ENCODE results near the gene ATAD3B. TPM values are rescaled to one million over a fixed set of nuclear protein-coding genes. Genes with fewer than 3 reads are reported as not detected.
"Not testable (repeated sequence)": the region's sequence is repeated elsewhere in the genome, so short reads cannot be mapped to it uniquely, and the experiment has no call there.

Gene ATAD3B
- total RNA-seq, 1 donor from 2014 or later, result 44.3 TPM

GRCh38 chr1:1455366-1455884 is 16.1 kb upstream of the ATAD3B start:
- no peak for DNase-seq (ENCODE audit: extremely low spot score, unreplicated experiment)

GRCh38 chr1:1455934-1456333 is 15.6 kb upstream of the ATAD3B start:
- H3K4me1 Mint-ChIP-seq (ENCODE audit: unreplicated experiment); DNase-seq (ENCODE audit: extremely low spot score, unreplicated experiment); H3K36me3 Mint-ChIP-seq; H3K27me3 Mint-ChIP-seq; H3K9me3 Mint-ChIP-seq; H3K4me3 Mint-ChIP-seq; H3K27ac Mint-ChIP-seq: not testable (repeated sequence)

More at GRCh38 chr1:1455366-1455884, 16.1 kb upstream of the ATAD3B start:
- TF ChIP-seq, protein P1, sequence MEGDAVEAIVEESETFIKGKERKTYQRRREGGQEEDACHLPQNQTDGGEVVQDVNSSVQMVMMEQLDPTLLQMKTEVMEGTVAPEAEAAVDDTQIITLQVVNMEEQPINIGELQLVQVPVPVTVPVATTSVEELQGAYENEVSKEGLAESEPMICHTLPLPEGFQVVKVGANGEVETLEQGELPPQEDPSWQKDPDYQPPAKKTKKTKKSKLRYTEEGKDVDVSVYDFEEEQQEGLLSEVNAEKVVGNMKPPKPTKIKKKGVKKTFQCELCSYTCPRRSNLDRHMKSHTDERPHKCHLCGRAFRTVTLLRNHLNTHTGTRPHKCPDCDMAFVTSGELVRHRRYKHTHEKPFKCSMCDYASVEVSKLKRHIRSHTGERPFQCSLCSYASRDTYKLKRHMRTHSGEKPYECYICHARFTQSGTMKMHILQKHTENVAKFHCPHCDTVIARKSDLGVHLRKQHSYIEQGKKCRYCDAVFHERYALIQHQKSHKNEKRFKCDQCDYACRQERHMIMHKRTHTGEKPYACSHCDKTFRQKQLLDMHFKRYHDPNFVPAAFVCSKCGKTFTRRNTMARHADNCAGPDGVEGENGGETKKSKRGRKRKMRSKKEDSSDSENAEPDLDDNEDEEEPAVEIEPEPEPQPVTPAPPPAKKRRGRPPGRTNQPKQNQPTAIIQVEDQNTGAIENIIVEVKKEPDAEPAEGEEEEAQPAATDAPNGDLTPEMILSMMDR (conservative IDR thresholded peaks at IDR 0.05), result no peak
- no peaks in the 10 kb centered on the region for H3K4me1 Mint-ChIP-seq (ENCODE audit: unreplicated experiment)
- H3K9me3 Mint-ChIP-seq, result no peaks in the 10 kb centered on the region
- H3K4me3 Mint-ChIP-seq, result no peak overlapping the region
- H3K27me3 Mint-ChIP-seq, result no peaks in the 10 kb centered on the region
- H3K27ac Mint-ChIP-seq, result no peak overlapping the region
- no peaks in the 10 kb centered on the region for H3K36me3 Mint-ChIP-seq

- not testable (repeated sequence) for H3K36me3 Mint-ChIP-seq; H3K9me3 Mint-ChIP-seq; H3K27me3 Mint-ChIP-seq; DNase-seq (ENCODE audit: extremely low spot score, unreplicated experiment); H3K4me3 Mint-ChIP-seq; H3K4me1 Mint-ChIP-seq (ENCODE audit: unreplicated experiment); H3K27ac Mint-ChIP-seq
Measured at GRCh38 chr1:1456683-1457255, 14.8 kb upstream of the ATAD3B start.

GRCh38 chr1:1459156-1459555 is 12.4 kb upstream of the ATAD3B start:
- not testable (repeated sequence) for DNase-seq (ENCODE audit: extremely low spot score, unreplicated experiment); H3K36me3 Mint-ChIP-seq; H3K4me1 Mint-ChIP-seq (ENCODE audit: unreplicated experiment)

GRCh38 chr1:1459711-1460110 is 11.9 kb upstream of the ATAD3B start:
- not testable (repeated sequence) for DNase-seq (ENCODE audit: extremely low spot score, unreplicated experiment); H3K36me3 Mint-ChIP-seq; H3K4me1 Mint-ChIP-seq (ENCODE audit: unreplicated experiment); H3K27ac Mint-ChIP-seq; H3K27me3 Mint-ChIP-seq; H3K9me3 Mint-ChIP-seq; H3K4me3 Mint-ChIP-seq

More at GRCh38 chr1:1459156-1459555, 12.4 kb upstream of the ATAD3B start:
- not testable (repeated sequence) for H3K9me3 Mint-ChIP-seq, H3K4me3 Mint-ChIP-seq, H3K27me3 Mint-ChIP-seq, H3K27ac Mint-ChIP-seq

GRCh38 chr1:1460540-1461130 is 10.9 kb upstream of the ATAD3B start:
- no peaks in the 10 kb centered on the region for H3K27me3 Mint-ChIP-seq
- TF ChIP-seq, protein P1 (conservative IDR thresholded peaks at IDR 0.05), result no peak
- no peaks in the 10 kb centered on the region for H3K4me1 Mint-ChIP-seq (ENCODE audit: unreplicated experiment)
- H3K36me3 Mint-ChIP-seq, result no peaks in the 10 kb centered on the region
- no peak overlapping the region for H3K4me3 Mint-ChIP-seq
- no peak overlapping the region for H3K27ac Mint-ChIP-seq
- DNase-seq (ENCODE audit: extremely low spot score, unreplicated experiment), result no peak
- H3K9me3 Mint-ChIP-seq, result no peaks in the 10 kb centered on the region

DNA sequence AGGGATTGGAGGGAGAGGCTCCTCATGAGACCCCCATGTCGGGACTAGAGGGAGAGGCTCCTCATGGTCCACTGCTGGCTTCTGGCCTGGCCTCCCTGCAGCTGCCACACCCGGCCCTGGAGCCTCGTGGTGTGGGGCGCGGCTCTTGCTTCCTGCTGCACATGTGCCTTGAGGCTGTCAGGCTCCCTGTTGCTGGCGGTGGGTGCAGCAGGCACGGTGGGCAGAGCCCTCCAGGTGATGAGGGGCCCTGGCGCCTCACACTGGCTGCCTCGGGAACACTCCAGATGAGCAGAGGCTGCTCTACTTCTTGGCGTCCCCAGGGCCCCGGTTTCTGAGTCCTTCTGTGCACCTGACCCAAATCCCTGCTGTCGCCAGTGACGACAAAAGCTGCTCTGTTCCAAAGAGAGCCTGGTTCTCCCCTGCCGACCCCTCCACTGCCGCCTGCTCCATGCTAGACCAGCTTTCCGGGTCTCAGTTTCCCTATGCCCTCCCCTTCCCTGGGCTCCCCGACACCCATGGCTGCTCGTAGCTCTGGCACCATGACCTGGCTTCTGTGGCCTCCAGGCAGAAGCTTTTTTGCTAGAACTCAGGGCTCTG is 9.7 kb upstream of the ATAD3B start:
- no peaks in the 10 kb centered on the region for H3K9me3 Mint-ChIP-seq
- no peaks in the 10 kb centered on the region for H3K27me3 Mint-ChIP-seq
- DNase-seq (ENCODE audit: extremely low spot score, unreplicated experiment), result no peak
- no peak overlapping the region for H3K27ac Mint-ChIP-seq
- no peaks in the 10 kb centered on the region for H3K4me1 Mint-ChIP-seq (ENCODE audit: unreplicated experiment)
- TF ChIP-seq, protein P1 (conservative IDR thresholded peaks at IDR 0.05), result no peak
- no peaks in the 10 kb centered on the region for H3K36me3 Mint-ChIP-seq
- no peak overlapping the region for H3K4me3 Mint-ChIP-seq
